Mesodermal cell (in vitro differentiated cells): ENCODE results near the gene ALDH1L1.

ENCODE experiments used
- H3K27ac ChIP-seq: 2 replicates; pipeline ENCODE4 v1.7.0; 2013; ENCODE audit warnings: mild to moderate bottlenecking, low read depth, low read length, moderate library complexity; ENCODE audit not compliant: severe bottlenecking
- H3K36me3 ChIP-seq: 2 replicates; pipeline ENCODE4 v1.7.1; 2013; ENCODE audit warnings: mild to moderate bottlenecking, low read length, moderate library complexity; ENCODE audit not compliant: control insufficient read depth, insufficient read depth
- H3K4me1 ChIP-seq: one replicate; pipeline ENCODE4 v1.7.1; 2013; ENCODE audit warnings: mild to moderate bottlenecking, low read length; ENCODE audit not compliant: insufficient read depth, control insufficient read depth, poor library complexity, severe bottlenecking
- H3K4me3 ChIP-seq: 2 replicates; pipeline ENCODE4 v1.7.0; 2013; ENCODE audit warnings: low read length, control low read depth, mild to moderate bottlenecking; ENCODE audit not compliant: insufficient read depth, poor library complexity, severe bottlenecking; ENCODE audit errors: extremely low read depth
- H3K9me3 ChIP-seq: 2 replicates; pipeline ENCODE4 v1.7.1; 2013; ENCODE audit warnings: mild to moderate bottlenecking, low read length, moderate library complexity; ENCODE audit not compliant: control insufficient read depth
- WGBS, 2 experiments: methylation state at CpG; one replicate each; pipeline ENCODE4 v1.1.5; 2013; ENCODE audit warnings: missing lambda C conversion rate in 2 of 2; ENCODE audit not compliant: insufficient coverage in 2 of 2; 5-methylcytosine and 5-hydroxymethylcytosine counted together

Gene ALDH1L1

GRCh38 chr3:126109880-126110235 lies 70.5 kb downstream of the ALDH1L1 start:
- 90 to 95% methylated on average over 10 of the region's 10 CpGs for WGBS, 2 experiments
- H3K36me3 ChIP-seq = no peaks in the 10 kb centered on the region

GRCh38 chr3:126109146-126109879 lies 71.1 kb downstream of the ALDH1L1 start:
- H3K27ac ChIP-seq = no peak overlapping the region
- H3K4me1 ChIP-seq = no peaks in the 10 kb centered on the region
- no peak overlapping the region for H3K4me3 ChIP-seq
- no peaks in the 10 kb centered on the region for H3K9me3 ChIP-seq
- 88 to 89% methylated on average over 12 of the region's 13 CpGs for WGBS, 2 experiments
- H3K36me3 ChIP-seq = no peaks in the 10 kb centered on the region

More at GRCh38 chr3:126109880-126110235, 70.5 kb downstream of the ALDH1L1 start:
- Histone ChIP-seq H3K4me3 (no peak overlapping the region), H3K27ac (no peak overlapping the region), H3K9me3 (no peaks in the 10 kb centered on the region), H3K4me1 (no peaks in the 10 kb centered on the region)

- H3K27ac ChIP-seq = no peak overlapping the region
- 92 to 95% methylated on average over 5 of the region's 5 CpGs for WGBS, 2 experiments
- H3K4me3 ChIP-seq = no peak overlapping the region
- H3K9me3 ChIP-seq = no peaks in the 10 kb centered on the region
- no peaks in the 10 kb centered on the region for H3K4me1 ChIP-seq
- no peaks in the 10 kb centered on the region for H3K36me3 ChIP-seq
These were observed 71.7 kb downstream of the ALDH1L1 start for GRCh38 chr3:126108676-126109050.

GRCh38 chr3:126107957-126108675 lies 72.3 kb downstream of the ALDH1L1 start:
- Histone ChIP-seq H3K27ac (no peak overlapping the region), H3K9me3 (no peaks in the 10 kb centered on the region), H3K4me1 (no peaks in the 10 kb centered on the region), H3K4me3 (no peak overlapping the region), H3K36me3 (no peaks in the 10 kb centered on the region)
- WGBS, 2 experiments = 85 to 93% methylated on average over 7 to 8 of the region's 8 CpGs

GRCh38 chr3:126107203-126107939 lies 73.0 kb downstream of the ALDH1L1 start:
- H3K27ac ChIP-seq = no peak overlapping the region
- no peaks in the 10 kb centered on the region for H3K9me3 ChIP-seq
- H3K4me3 ChIP-seq = no peak overlapping the region
- WGBS, 2 experiments = 85 to 86% methylated on average over 15 to 16 of the region's 17 CpGs
- no peaks in the 10 kb centered on the region for H3K36me3 ChIP-seq
- no peaks in the 10 kb centered on the region for H3K4me1 ChIP-seq

GRCh38 chr3:126106336-126107202 lies 73.8 kb downstream of the ALDH1L1 start:
- H3K4me3 ChIP-seq = no peak overlapping the region
- WGBS, 2 experiments = 87 to 91% methylated on average over 18 to 19 of the region's 21 CpGs
- H3K4me1 ChIP-seq = no peaks in the 10 kb centered on the region
- no peaks in the 10 kb centered on the region for H3K36me3 ChIP-seq
- no peak overlapping the region for H3K27ac ChIP-seq
- no peaks in the 10 kb centered on the region for H3K9me3 ChIP-seq

- no peaks in the 10 kb centered on the region for H3K36me3 ChIP-seq
- WGBS, 2 experiments = 90 to 96% methylated on average over 15 to 16 of the region's 16 CpGs
These were observed 74.6 kb downstream of the ALDH1L1 start for GRCh38 chr3:126105691-126106187.

GRCh38 chr3:126104742-126105605 lies 75.4 kb downstream of the ALDH1L1 start:
- H3K27ac ChIP-seq = no peak overlapping the region
- H3K4me1 ChIP-seq = no peaks in the 10 kb centered on the region
- WGBS, 2 experiments = 85 to 88% methylated on average over 10 to 11 of the region's 15 CpGs
- H3K36me3 ChIP-seq = no peaks in the 10 kb centered on the region
- H3K9me3 ChIP-seq = no peaks in the 10 kb centered on the region
- no peak overlapping the region for H3K4me3 ChIP-seq

More at GRCh38 chr3:126105691-126106187, 74.6 kb downstream of the ALDH1L1 start:
- Histone ChIP-seq H3K4me1 (no peaks in the 10 kb centered on the region), H3K27ac (no peak overlapping the region), H3K4me3 (no peak overlapping the region), H3K9me3 (no peaks in the 10 kb centered on the region)

DNA sequence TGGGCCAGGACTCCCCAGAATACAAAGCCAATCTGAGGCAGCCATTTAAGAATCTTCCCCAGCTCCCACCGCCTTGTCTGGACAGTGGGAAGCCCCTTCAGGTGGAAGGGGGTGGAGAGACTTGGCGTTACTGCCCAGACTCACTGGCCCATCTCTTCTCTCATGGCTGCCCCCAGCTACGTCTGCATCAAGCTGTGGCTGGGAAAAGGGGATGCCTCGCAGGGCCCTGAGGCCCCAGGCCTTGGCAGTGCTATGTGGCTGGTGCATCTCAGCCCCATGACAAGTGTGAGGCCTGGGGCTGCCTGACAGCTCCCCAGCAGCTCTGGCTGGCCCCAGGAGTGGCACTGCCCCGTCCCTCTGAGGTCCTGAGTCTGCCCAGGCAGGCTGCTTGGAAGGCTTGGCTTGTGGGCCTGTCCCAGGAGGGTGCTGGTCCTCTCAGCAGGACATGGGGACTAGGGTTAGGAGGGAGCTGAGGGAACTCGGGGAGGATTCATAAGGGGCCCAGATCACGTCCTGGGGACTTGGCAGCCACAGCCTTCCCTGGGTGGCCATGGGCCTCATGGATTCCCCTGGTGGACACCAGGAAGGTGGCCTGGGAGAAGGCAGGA lies 76.3 kb downstream of the ALDH1L1 start:
- Histone ChIP-seq H3K4me1 (no peaks in the 10 kb centered on the region), H3K9me3 (no peaks in the 10 kb centered on the region), H3K27ac (no peak overlapping the region), H3K36me3 (no peaks in the 10 kb centered on the region), H3K4me3 (no peak overlapping the region)
- WGBS, 2 experiments = 83 to 98% methylated on average over 4 to 6 of the region's 7 CpGs
